Endothelial cell of umbilical vein (primary cell): ENCODE results near the gene C12orf42. TPM values are rescaled to one million over a fixed set of nuclear protein-coding genes. Genes with fewer than 3 reads are reported as not detected.

ENCODE experiments used
- BruUV-seq: library from RNA; stranded (reverse); fragments of 400-500 nt; replicated peaks from 2 replicates; lab custom pipeline; 2021; lab: Mats Ljungman, UMichigan
- CTCF ChIA-PET: fragments of 300-600, 350-600 bp; sonication (Branson Sonifier 250); formaldehyde crosslinking; loops from one replicate; lab custom pipeline; 2021; ENCODE audit warnings: antibody characterized with exemption, inconsistent platforms; lab: Charles Lee
- POLR2A ChIA-PET: fragments of 300-600, 350-600 bp; sonication (Branson Sonifier 250); formaldehyde crosslinking; loops from one replicate; lab custom pipeline; 2021; ENCODE audit warnings: antibody characterized with exemption, inconsistent platforms; lab: Charles Lee
- DNase-seq: peaks from one replicate; pipeline ENCODE4 v3.0.0-alpha.2; 2011; ENCODE audit warnings: low read depth, low spot score
- FAIRE-seq: peaks from 2 replicates; lab custom pipeline; 2011; peaks lifted over from hg19 to GRCh38; lab: Jason Lieb, UNC
- H2AFZ ChIP-seq: 2 replicates; pipeline ENCODE4 v1.6.0; 2012; ENCODE audit warnings: low read depth, low read length, control low read depth, inconsistent platforms
- H3K27ac ChIP-seq: 2 replicates; pipeline ENCODE4 v1.5.1; 2011; ENCODE audit warnings: low read depth, mild to moderate bottlenecking, control low read depth, low read length, moderate library complexity; ENCODE audit not compliant: insufficient read depth
- H3K27me3 ChIP-seq, 2 experiments: 2 replicates each; pipeline versions ENCODE4 v1.6.0 to v1.6.1; 2011; ENCODE audit warnings: low read length in 2 of 2, mixed read lengths in 1 of 2; ENCODE audit not compliant: control insufficient read depth in 2 of 2, insufficient read depth in 2 of 2
- H3K36me3 ChIP-seq, 2 experiments: 2 replicates in 1 of 2; 3 replicates in 1 of 2; pipeline ENCODE4 v1.5.1; 2011; ENCODE audit warnings: low read length in 2 of 2, mild to moderate bottlenecking in 1 of 2, moderate library complexity in 1 of 2; ENCODE audit not compliant: control insufficient read depth in 2 of 2, insufficient read depth in 2 of 2; ENCODE audit errors: extremely low read depth in 1 of 2
- H3K4me1 ChIP-seq: 3 replicates; pipeline ENCODE4 v1.5.1; 2011; ENCODE audit warnings: mild to moderate bottlenecking, low read length; ENCODE audit not compliant: control insufficient read depth, insufficient read depth; ENCODE audit errors: extremely low read depth
- H3K4me2 ChIP-seq: 2 replicates; pipeline ENCODE4 v1.6.1; 2011; ENCODE audit warnings: low read length, control low read depth, mixed read lengths; ENCODE audit not compliant: insufficient read depth
- H3K4me3 ChIP-seq, 3 experiments: fragments of 200-600 bp in 1 of 3; sonication (generic), shearing (Covaris generic) in 1 of 3; replicated peaks in 1 of 3; 2 replicates each; pipeline ENCODE4 v1.5.1; 2011 to 2016; ENCODE audit warnings: control low read depth in 3 of 3, low read length in 3 of 3, mild to moderate bottlenecking in 2 of 3, inconsistent platforms in 1 of 3, low read depth in 1 of 3, moderate library complexity in 1 of 3; ENCODE audit not compliant: insufficient read depth in 1 of 3
- H3K79me2 ChIP-seq: 2 replicates; pipeline ENCODE4 v1.6.0; 2012; ENCODE audit warnings: low read length, inconsistent platforms; ENCODE audit not compliant: control insufficient read depth, insufficient read depth
- H3K9ac ChIP-seq: replicated peaks from 2 replicates; pipeline ENCODE3; 2011; ENCODE audit warnings: low read length, control low read depth; ENCODE audit not compliant: insufficient read depth; ENCODE audit errors: extremely low read depth
- H3K9me1 ChIP-seq: replicated peaks from 3 replicates; pipeline ENCODE4 v1.6.0; 2011; ENCODE audit warnings: mild to moderate bottlenecking, low read length; ENCODE audit not compliant: control insufficient read depth, insufficient read depth; ENCODE audit errors: extremely low read depth
- H3K9me3 ChIP-seq: replicated peaks from 2 replicates; pipeline ENCODE4 v1.5.1; 2012; ENCODE audit warnings: low read length, inconsistent platforms; ENCODE audit not compliant: control insufficient read depth, insufficient read depth
- H4K20me1 ChIP-seq: replicated peaks from 2 replicates; pipeline ENCODE3; 2011; ENCODE audit warnings: mild to moderate bottlenecking, low read length; ENCODE audit not compliant: control insufficient read depth, insufficient read depth; ENCODE audit errors: extremely low read depth
- EZH2 ChIP-seq: IDR thresholded peaks from 2 replicates; pipeline ENCODE4 v1.6.1; 2012; ENCODE audit warnings: borderline replicate concordance, low read depth, mild to moderate bottlenecking, moderate library complexity, low read length, inconsistent platforms; ENCODE audit not compliant: severe bottlenecking
- FOS ChIP-seq: IDR thresholded peaks from 2 replicates; pipeline ENCODE4 v1.6.1; 2011; ENCODE audit warnings: mild to moderate bottlenecking, low read length, moderate library complexity, borderline replicate concordance; ENCODE audit not compliant: insufficient read depth
- GATA2 ChIP-seq: IDR thresholded peaks from 2 replicates; pipeline ENCODE4 v1.7.0; 2011; ENCODE audit warnings: low read depth, mild to moderate bottlenecking, moderate library complexity, mixed read lengths, low read length; ENCODE audit not compliant: insufficient read length, insufficient read depth
- JUN ChIP-seq: IDR thresholded peaks from 2 replicates; pipeline ENCODE4 v1.6.1; 2011; ENCODE audit warnings: borderline replicate concordance, low read depth; ENCODE audit not compliant: insufficient read length, insufficient read depth
- MYC ChIP-seq: IDR thresholded peaks from one replicate; pipeline ENCODE4 v1.6.1; 2011; ENCODE audit warnings: mild to moderate bottlenecking, low read depth, low read length
- POLR2A ChIP-seq: IDR thresholded peaks from 2 replicates; pipeline ENCODE4 v1.6.1; 2012; ENCODE audit warnings: low read depth, mild to moderate bottlenecking, control low read depth, low read length
- POLR2AphosphoS5 ChIP-seq: IDR thresholded peaks from 2 replicates; pipeline ENCODE4 v1.6.1; 2012; ENCODE audit warnings: low read depth, mild to moderate bottlenecking, control low read depth, low read length, moderate library complexity; ENCODE audit not compliant: insufficient read depth
- dilution Hi-C: fragments of 300-500 bp; cut with MboI; formaldehyde crosslinking; loops from one replicate; pipeline ENCODE4 v1.15.0; 2019; ENCODE audit warnings: low sequenced_read_pairs; ENCODE audit not compliant: extremely low pct_ligation_motif_present
- intact Hi-C: fragments of 100-400 bp; cut with micrococcal nuclease; formaldehyde crosslinking; loops from one replicate; pipeline ENCODE4 v1.10.0; 2022
- polyA plus RNA-seq, 4 experiments: library from polyadenylated mRNA; depleted of rRNA in 3 of 4; stranded (reverse) in 3 of 4; unstranded in 1 of 4; fragments of >200 nt; gene quantifications; 2 replicates each; pipeline versions ENCODE4 v1.2.1 to v1.2.3, GENCODE V29; 2011 to 2012; ENCODE audit warnings: missing spikeins in 1 of 4
- total RNA-seq: library from RNA; stranded (reverse); gene quantifications from 2 replicates; pipeline ENCODE4 v1.2.3, GENCODE V29; 2021
- TF ChIP-seq, protein P1 (sequence below), 2 donors: IDR thresholded peaks; 1 replicate in 1 of 2; 2 replicates in 1 of 2; pipeline ENCODE4 v1.5.1; 2011; ENCODE audit warnings: low read length in 2 of 2, mild to moderate bottlenecking in 2 of 2, moderate library complexity in 2 of 2, control low read depth in 1 of 2, inconsistent platforms in 1 of 2, low read depth in 1 of 2; ENCODE audit not compliant: insufficient read depth in 1 of 2; ENCODE audit errors: extremely low read depth in 1 of 2
- TF ChIP-seq, protein P2 (sequence below): IDR thresholded peaks from 2 replicates; pipeline ENCODE4 v1.6.1; 2011; ENCODE audit not compliant: insufficient read depth, insufficient read length

C12orf42 gene
- total and polyA plus RNA-seq, 2 donors (not counting 3 experiments of a cell fraction or from before 2014, with no cell fraction given): not detected

DNA sequence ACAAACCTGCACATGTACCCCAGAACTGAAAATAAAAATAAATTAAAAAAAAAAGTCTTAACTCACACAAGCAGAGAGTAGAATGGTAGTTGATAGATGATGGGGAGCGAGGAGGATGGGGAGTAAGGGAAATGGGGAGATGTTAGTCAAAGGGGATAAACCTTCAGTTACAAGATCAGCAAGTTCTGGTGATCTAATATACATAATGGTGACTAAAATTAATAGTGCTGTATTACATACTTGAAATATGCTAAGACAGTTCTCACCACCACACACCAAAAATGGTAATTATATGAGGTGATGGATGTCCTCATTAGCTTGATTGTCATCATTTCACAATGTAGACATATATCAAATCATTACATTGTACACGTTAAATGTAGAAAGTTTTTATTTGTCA, 3.2 kb upstream of the C12orf42 start:
- intact Hi-C loops (no loop called here), dilution Hi-C loops (no loop called here)
- no TSS peak for BruUV-seq

More for the DNA sequence above, 3.2 kb upstream of the C12orf42 start:
- FAIRE-seq: no peak
- Histone ChIP-seq H3K4me1 (no peaks in the 10 kb centered on the region), H3K79me2 (no peaks in the 10 kb centered on the region), H3K4me2 (no peak overlapping the region), H2AFZ (no peak overlapping the region), H3K4me3 (no peak overlapping the region), H3K36me3 (no peaks in the 10 kb centered on the region), H3K9me3 (no peaks in the 10 kb centered on the region), H3K9me1 (no peaks in the 10 kb centered on the region), H3K9ac (no peak overlapping the region), H3K27ac (no peak overlapping the region), H3K27me3 (peaks cover 0 to 4% of the 10 kb centered on the region in 2 experiments), H4K20me1 (no peaks in the 10 kb centered on the region)
- ChIA-PET CTCF (no interaction called here), POLR2A (no interaction called here)
- DNase-seq: no peak
- TF ChIP-seq GATA2 (no peak), POLR2A (no peak), FOS (no peak), EZH2 (no peak), POLR2AphosphoS5 (no peak), MYC (no peak), JUN (no peak)
- TF ChIP-seq, protein P1, sequence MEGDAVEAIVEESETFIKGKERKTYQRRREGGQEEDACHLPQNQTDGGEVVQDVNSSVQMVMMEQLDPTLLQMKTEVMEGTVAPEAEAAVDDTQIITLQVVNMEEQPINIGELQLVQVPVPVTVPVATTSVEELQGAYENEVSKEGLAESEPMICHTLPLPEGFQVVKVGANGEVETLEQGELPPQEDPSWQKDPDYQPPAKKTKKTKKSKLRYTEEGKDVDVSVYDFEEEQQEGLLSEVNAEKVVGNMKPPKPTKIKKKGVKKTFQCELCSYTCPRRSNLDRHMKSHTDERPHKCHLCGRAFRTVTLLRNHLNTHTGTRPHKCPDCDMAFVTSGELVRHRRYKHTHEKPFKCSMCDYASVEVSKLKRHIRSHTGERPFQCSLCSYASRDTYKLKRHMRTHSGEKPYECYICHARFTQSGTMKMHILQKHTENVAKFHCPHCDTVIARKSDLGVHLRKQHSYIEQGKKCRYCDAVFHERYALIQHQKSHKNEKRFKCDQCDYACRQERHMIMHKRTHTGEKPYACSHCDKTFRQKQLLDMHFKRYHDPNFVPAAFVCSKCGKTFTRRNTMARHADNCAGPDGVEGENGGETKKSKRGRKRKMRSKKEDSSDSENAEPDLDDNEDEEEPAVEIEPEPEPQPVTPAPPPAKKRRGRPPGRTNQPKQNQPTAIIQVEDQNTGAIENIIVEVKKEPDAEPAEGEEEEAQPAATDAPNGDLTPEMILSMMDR (IDR thresholded peaks at IDR 0.05; ENCODE audit: extremely low read depth in 1 of 2, insufficient read depth in 1 of 2, low read depth in 1 of 2, low read length in 2 of 2): no peak
- TF ChIP-seq, protein P2, sequence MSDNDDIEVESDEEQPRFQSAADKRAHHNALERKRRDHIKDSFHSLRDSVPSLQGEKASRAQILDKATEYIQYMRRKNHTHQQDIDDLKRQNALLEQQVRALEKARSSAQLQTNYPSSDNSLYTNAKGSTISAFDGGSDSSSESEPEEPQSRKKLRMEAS: no peak
